Measurements from ENCODE around the gene GYPA. TPM values are rescaled to one million over a fixed set of nuclear protein-coding genes. Genes with fewer than 3 reads are reported as not detected.

Gene GYPA
- total RNA-seq, 1 donor from 2014 or later, result not detected

GRCh38 chr4:144179152-144179739, 38.7 kb upstream of the GYPA start:
- H3K36me3 ChIP-seq, result no peaks in the 10 kb centered on the region
- no peak for TF ChIP-seq CTCF (IDR thresholded peaks at IDR 0.05)
- no peak overlapping the region for H3K27ac ChIP-seq
- DNase-seq (no peak), ATAC-seq (no peak)
- intact Hi-C loops (cut with DNase I), result no loop called here
- H3K27me3 ChIP-seq, result no peaks in the 10 kb centered on the region
- H3K9me3 ChIP-seq, result no peaks in the 10 kb centered on the region
- peaks cover 9% of the 10 kb centered on the region for H3K4me1 ChIP-seq
- H3K4me3 ChIP-seq, result no peak overlapping the region

- Histone ChIP-seq H3K9me3 (no peaks in the 10 kb centered on the region), H3K4me1 (peaks cover 10% of the 10 kb centered on the region), H3K27ac (no peak overlapping the region), H3K27me3 (no peaks in the 10 kb centered on the region), H3K4me3 (no peak overlapping the region), H3K36me3 (no peaks in the 10 kb centered on the region)
- ATAC-seq (no peak), DNase-seq (no peak)
- intact Hi-C loops (cut with DNase I), result no loop called here
- TF ChIP-seq CTCF (IDR thresholded peaks at IDR 0.05), result no peak
Observed at GRCh38 chr4:144178414-144178813, 37.9 kb upstream of the GYPA start.

- ATAC-seq (no peak), DNase-seq (no peak)
- no peaks in the 10 kb centered on the region for H3K9me3 ChIP-seq
- peaks cover 10% of the 10 kb centered on the region for H3K4me1 ChIP-seq
- intact Hi-C loops (cut with DNase I), result no loop called here
- H3K27me3 ChIP-seq, result no peaks in the 10 kb centered on the region
- no peak for TF ChIP-seq CTCF (IDR thresholded peaks at IDR 0.05)
- no peak overlapping the region for H3K4me3 ChIP-seq
- no peak overlapping the region for H3K27ac ChIP-seq
- no peaks in the 10 kb centered on the region for H3K36me3 ChIP-seq
Observed at GRCh38 chr4:144176476-144176875, 36.0 kb upstream of the GYPA start.

GRCh38 chr4:144174401-144175067, 34.0 kb upstream of the GYPA start:
- intact Hi-C loops (cut with DNase I), result no loop called here
- no peaks in the 10 kb centered on the region for H3K27me3 ChIP-seq
- no peaks in the 10 kb centered on the region for H3K36me3 ChIP-seq
- DNase-seq, result no peak
- peak; percentile 75 for ATAC-seq
- peak; percentile 51 for TF ChIP-seq CTCF (IDR thresholded peaks at IDR 0.05)
- H3K9me3 ChIP-seq, result no peaks in the 10 kb centered on the region
- H3K4me1 ChIP-seq, result peaks cover 10% of the 10 kb centered on the region
- no peak overlapping the region for H3K4me3 ChIP-seq
- H3K27ac ChIP-seq, result no peak overlapping the region

- no peak for DNase-seq
- Histone ChIP-seq H3K4me3 (no peak overlapping the region), H3K36me3 (no peaks in the 10 kb centered on the region), H3K27me3 (no peaks in the 10 kb centered on the region), H3K4me1 (peaks cover 10% of the 10 kb centered on the region), H3K27ac (no peak overlapping the region), H3K9me3 (no peaks in the 10 kb centered on the region)
- intact Hi-C loops (cut with DNase I), result no loop called here
- no peak for TF ChIP-seq CTCF (IDR thresholded peaks at IDR 0.05)
- ATAC-seq, result no peak
Observed at GRCh38 chr4:144171697-144172096, 31.2 kb upstream of the GYPA start.

All from upper lobe of right lung (tissue), 1 donor.